Thyroid gland (tissue), 4 donors: Measurements from ENCODE around the gene NANOS3.

Experiments used
- POLR2A ChIP-seq, 2 donors: fragments of 450-650 bp; IDR thresholded peaks; one replicate each; pipeline ENCODE4 v1.6.1; 2017; ENCODE audit warnings: antibody characterized with exemption in 2 of 2, mild to moderate bottlenecking in 2 of 2, moderate library complexity in 1 of 2
- TF ChIP-seq, protein P1 (sequence below), 6 experiments: fragments of 200-600 bp in 3 of 6; fragments of 450-650 bp in 3 of 6; sonication (generic) in 3 of 6; IDR thresholded peaks; one replicate each; pipeline ENCODE4 v1.5.1; 2016 to 2019; ENCODE audit warnings: antibody characterized with exemption in 6 of 6, mild to moderate bottlenecking in 2 of 6, inconsistent platforms in 1 of 6, moderate library complexity in 1 of 6

DNA sequence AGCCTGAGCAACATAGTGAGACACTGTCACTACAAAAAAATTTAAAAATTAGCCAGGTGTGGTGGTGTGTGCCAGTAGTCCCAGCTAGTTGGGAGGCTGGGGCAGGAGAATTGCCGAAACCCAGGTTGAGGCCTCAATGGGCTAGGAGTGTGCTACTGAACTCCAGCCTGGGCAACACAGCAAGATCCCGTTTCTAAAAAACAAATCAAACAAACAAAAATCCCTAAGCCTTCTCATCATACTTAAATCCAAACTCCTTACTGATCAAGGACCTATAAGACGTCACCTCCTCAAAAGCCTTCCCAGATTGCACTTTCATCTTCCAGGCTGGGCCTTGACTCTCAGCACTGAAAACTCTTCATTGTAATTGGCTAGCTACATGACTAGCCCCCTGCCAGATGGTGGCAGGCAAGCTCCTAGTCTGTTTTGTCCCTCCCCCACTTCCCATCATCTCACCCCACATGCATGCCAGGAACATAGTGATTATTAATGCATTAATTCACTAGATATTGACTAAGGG is 17.5 kb upstream of the NANOS3 start:
- TF ChIP-seq, protein P1, sequence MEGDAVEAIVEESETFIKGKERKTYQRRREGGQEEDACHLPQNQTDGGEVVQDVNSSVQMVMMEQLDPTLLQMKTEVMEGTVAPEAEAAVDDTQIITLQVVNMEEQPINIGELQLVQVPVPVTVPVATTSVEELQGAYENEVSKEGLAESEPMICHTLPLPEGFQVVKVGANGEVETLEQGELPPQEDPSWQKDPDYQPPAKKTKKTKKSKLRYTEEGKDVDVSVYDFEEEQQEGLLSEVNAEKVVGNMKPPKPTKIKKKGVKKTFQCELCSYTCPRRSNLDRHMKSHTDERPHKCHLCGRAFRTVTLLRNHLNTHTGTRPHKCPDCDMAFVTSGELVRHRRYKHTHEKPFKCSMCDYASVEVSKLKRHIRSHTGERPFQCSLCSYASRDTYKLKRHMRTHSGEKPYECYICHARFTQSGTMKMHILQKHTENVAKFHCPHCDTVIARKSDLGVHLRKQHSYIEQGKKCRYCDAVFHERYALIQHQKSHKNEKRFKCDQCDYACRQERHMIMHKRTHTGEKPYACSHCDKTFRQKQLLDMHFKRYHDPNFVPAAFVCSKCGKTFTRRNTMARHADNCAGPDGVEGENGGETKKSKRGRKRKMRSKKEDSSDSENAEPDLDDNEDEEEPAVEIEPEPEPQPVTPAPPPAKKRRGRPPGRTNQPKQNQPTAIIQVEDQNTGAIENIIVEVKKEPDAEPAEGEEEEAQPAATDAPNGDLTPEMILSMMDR (IDR thresholded peaks at IDR 0.05), result no peak
- no peak for TF ChIP-seq POLR2A (IDR thresholded peaks at IDR 0.05)
